K562 (cell line): Measurements from ENCODE around the gene FAM217B. TPM values are rescaled to one million over a fixed set of nuclear protein-coding genes. Genes with fewer than 3 reads are reported as not detected.

ENCODE experiments used
- ATAC-seq: fragments of 200-7000 bp; cut with Tn5 transposase; 3 replicates; pipeline ENCODE4 v1.9.1; 2020; ENCODE audit warnings: moderate library complexity
- BruUV-seq: library from RNA; stranded (reverse); fragments of 400-500 nt; replicated peaks from 2 replicates; lab custom pipeline; 2021; lab: Mats Ljungman, UMichigan
- CTCF ChIA-PET: fragments of 300-600 bp; formaldehyde crosslinking; extraction: SDS; loops from one replicate; lab custom pipeline; 2021; ENCODE audit warnings: low intra/inter-chr PET ratio; lab: Yijun Ruan, JAX
- POLR2A ChIA-PET: fragments of 300-600, 350-650 bp; sonication (Branson Sonifier 250); formaldehyde crosslinking; extraction: SDS; loops from one replicate; lab custom pipeline; 2021; ENCODE audit warnings: antibody characterized with exemption, inconsistent platforms; lab: Yijun Ruan, JAX
- DNase-seq, 4 experiments: peaks; one replicate each; pipeline versions ENCODE4 v3.0.0 to v3.0.0-alpha.2; 2011 to 2018; ENCODE audit warnings: low spot score in 3 of 4, mixed read lengths in 3 of 4; ENCODE audit errors: extremely low read depth in 1 of 4
- FAIRE-seq: peaks from 2 replicates; lab custom pipeline; 2011; peaks lifted over from hg19 to GRCh38; lab: Jason Lieb, UNC
- H2AFZ ChIP-seq: 2 replicates; pipeline ENCODE4 v1.6.0; 2011; ENCODE audit warnings: low read depth, low read length, control low read depth, inconsistent platforms
- H3K27ac ChIP-seq: fragments of 200-600 bp; 3 replicates; pipeline ENCODE4 v1.8.0; 2011; ENCODE audit warnings: low read depth, mild to moderate bottlenecking, control low read depth, inconsistent platforms, low read length, moderate library complexity, mixed read lengths; ENCODE audit errors: extremely low read depth
- H3K27me3 ChIP-seq, 2 experiments: fragments of 300-600 bp in 1 of 2; 2 replicates in 1 of 2; 3 replicates in 1 of 2; pipeline versions ENCODE4 v1.6.0 to v1.8.0; 2011; ENCODE audit warnings: inconsistent platforms in 2 of 2, low read length in 2 of 2, mild to moderate bottlenecking in 1 of 2, mixed read lengths in 1 of 2, moderate library complexity in 1 of 2; ENCODE audit not compliant: control insufficient read depth in 2 of 2, insufficient read depth in 2 of 2
- H3K36me3 ChIP-seq: fragments of 300-600 bp; 3 replicates; pipeline ENCODE4 v1.8.0; 2011; ENCODE audit warnings: mild to moderate bottlenecking, low read length, inconsistent platforms; ENCODE audit not compliant: control insufficient read depth, insufficient read depth
- H3K4me1 ChIP-seq, 2 experiments: fragments of 200-600 bp in 1 of 2; replicated peaks in 1 of 2; 2 replicates in 1 of 2; 3 replicates in 1 of 2; pipeline versions ENCODE4 v1.5.1 to v1.8.0; 2011; ENCODE audit warnings: inconsistent platforms in 2 of 2, low read length in 2 of 2, mild to moderate bottlenecking in 1 of 2, mixed read lengths in 1 of 2, moderate library complexity in 1 of 2; ENCODE audit not compliant: control insufficient read depth in 2 of 2, insufficient read depth in 2 of 2
- H3K4me2 ChIP-seq: 2 replicates; pipeline ENCODE4 v1.6.1; 2011; ENCODE audit warnings: low read length, control low read depth, inconsistent platforms, mixed read lengths; ENCODE audit not compliant: insufficient read depth
- H3K4me3 ChIP-seq: fragments of 200-600 bp; sonication (generic), shearing (Covaris generic); 2 replicates; pipeline ENCODE4 v1.5.1; 2016; ENCODE audit warnings: control low read depth, inconsistent platforms
- H3K79me2 ChIP-seq: fragments of 200-600 bp; 3 replicates; pipeline ENCODE4 v1.8.0; 2011; ENCODE audit warnings: low read length, inconsistent platforms; ENCODE audit not compliant: control insufficient read depth, insufficient read depth
- H3K9ac ChIP-seq, 2 experiments: 2 replicates each; pipeline versions ENCODE4 v1.6.0 to v1.6.1; 2011; ENCODE audit warnings: low read depth in 2 of 2, low read length in 2 of 2, control low read depth in 1 of 2, inconsistent platforms in 1 of 2, mild to moderate bottlenecking in 1 of 2, mixed read lengths in 1 of 2; ENCODE audit not compliant: insufficient read depth in 1 of 2
- H3K9me1 ChIP-seq: one replicate; pipeline ENCODE4 v1.6.0; 2011; ENCODE audit warnings: inconsistent platforms, mild to moderate bottlenecking, low read length, moderate library complexity; ENCODE audit not compliant: control insufficient read depth, insufficient read depth
- H3K9me3 ChIP-seq: replicated peaks from 2 replicates; pipeline ENCODE4 v1.5.1; 2011; ENCODE audit warnings: low read depth, low read length, inconsistent platforms; ENCODE audit not compliant: control insufficient read depth, insufficient read depth
- H4K20me1 ChIP-seq: replicated peaks from 2 replicates; pipeline ENCODE4 v1.6.1; 2011; ENCODE audit warnings: low read length, inconsistent platforms, mixed read lengths; ENCODE audit not compliant: control insufficient read depth, insufficient read depth
- CBX8 ChIP-seq: fragments of 200-600 bp; sonication (generic); IDR thresholded peaks from 2 replicates; pipeline ENCODE4 v1.6.1; 2012; ENCODE audit warnings: borderline replicate concordance, mixed run types, low read depth, mild to moderate bottlenecking, moderate library complexity, mixed read lengths, low read length, control low read depth, inconsistent platforms; ENCODE audit not compliant: poor library complexity, severe bottlenecking; ENCODE audit errors: extremely low read depth
- EP400 ChIP-seq: fragments of 450-650 bp; IDR thresholded peaks from 2 replicates; pipeline ENCODE4 v1.6.1; 2017; ENCODE audit warnings: antibody characterized with exemption, mild to moderate bottlenecking, moderate library complexity
- GTF2A2 ChIP-seq: IDR thresholded peaks from 2 replicates; pipeline ENCODE4 v1.6.1; 2016; ENCODE audit warnings: mild to moderate bottlenecking, missing genetic modification characterization, missing compliant biosample characterization
- HNRNPL ChIP-seq: fragments of 200-400 bp; formaldehyde crosslinking; IDR thresholded peaks from 2 replicates; pipeline ENCODE4 v1.6.1; 2017; ENCODE audit warnings: low read depth, mild to moderate bottlenecking, low read length
- NKRF ChIP-seq: fragments of 450-650 bp; IDR thresholded peaks from 2 replicates; pipeline ENCODE4 v1.6.1; 2016; ENCODE audit warnings: borderline replicate concordance
- THAP7 ChIP-seq: fragments of 250-450 bp; sonication (Bioruptor Pico); IDR thresholded peaks from 2 replicates; pipeline ENCODE4 v1.5.0; 2021
- UBTF ChIP-seq, 2 experiments: IDR thresholded peaks; 2 replicates each; pipeline ENCODE4 v1.6.1; 2012; ENCODE audit warnings: improper control_type of control experiment in 2 of 2, low read depth in 2 of 2, low read length in 2 of 2, borderline replicate concordance in 1 of 2
- ZNF232 ChIP-seq: sonication (generic); formaldehyde crosslinking; IDR thresholded peaks from 2 replicates; pipeline ENCODE4 v1.8.0; 2022; ENCODE audit warnings: mild to moderate bottlenecking, missing genetic modification reagents
- ZNF764 ChIP-seq: fragments of 250-450 bp; sonication (Bioruptor Pico); IDR thresholded peaks from 2 replicates; pipeline ENCODE4 v1.4.0; 2020; ENCODE audit warnings: low read depth, mild to moderate bottlenecking, moderate library complexity
- WGBS: fragments of 100-300 bp; shearing (Covaris generic); methylation state at CpG from one replicate; pipeline ENCODE4 v1.1.6; 2016; ENCODE audit warnings: low coverage, mixed read lengths; ENCODE audit not compliant: insufficient coverage; ENCODE audit errors: missing lambda C conversion rate; 5-methylcytosine and 5-hydroxymethylcytosine counted together
- in situ Hi-C: fragments of 300-500 bp; cut with MboI; formaldehyde crosslinking; loops from 4 replicates; pipeline ENCODE4 v1.15.0; 2018; ENCODE audit warnings: inconsistent platforms, mixed read lengths
- intact Hi-C: fragments of 100-400 bp; cut with micrococcal nuclease; formaldehyde crosslinking; loops from 2 replicates; pipeline ENCODE4 v1.14.2; 2022
- polyA plus RNA-seq, 8 experiments: library from polyadenylated mRNA; depleted of rRNA in 4 of 8; stranded (reverse) in 5 of 8; unstranded in 3 of 8; fragments of >200 nt; fragmentation: Nextera tagmentation in 2 of 8; fragmentation: Illumina TruSeq in 1 of 8; extraction: Ambion mirVana in 2 of 8; extraction: Trizol in 1 of 8; gene quantifications; 2 replicates each; pipeline versions ENCODE4 v1.2.1 to v1.2.3, GENCODE V29; 2011 to 2014; ENCODE audit warnings: inconsistent platforms in 1 of 8, missing spikeins in 1 of 8
- total RNA-seq, 7 experiments: library from RNA; depleted of rRNA in 6 of 7; stranded (reverse); fragments of >200 nt in 6 of 7; fragmentation: Illumina TruSeq in 2 of 7; extraction: Trizol in 2 of 7; gene quantifications; 2 replicates each; pipeline versions ENCODE4 v1.2.1 to v1.2.3, GENCODE V29; 2011 to 2021; ENCODE audit warnings: low replicate concordance in 1 of 7

FAM217B gene
- total and polyA plus RNA-seq, 9 of the 15 experiments (the other 6 are each of a cell fraction or from before 2014, with no cell fraction given): 4.8 to 11.4 (median 6.9) TPM

GRCh38 chr20:59945731-59946130 is 5.5 kb downstream of the FAM217B start:
- ATAC-seq (no peak), DNase-seq (no peak), FAIRE-seq (no peak)
- Histone ChIP-seq H3K9me3 (no peaks in the 10 kb centered on the region), H3K36me3 (peaks cover 30% of the 10 kb centered on the region; the same call in 1 of the 3 replicates), H2AFZ (no peak overlapping the region), H3K9me1 (no peaks in the 10 kb centered on the region), H3K9ac (no peak overlapping the region), H3K27me3 (no peaks in the 10 kb centered on the region), H3K4me2 (no peak overlapping the region), H3K79me2 (peaks cover 12% of the 10 kb centered on the region), H4K20me1 (no peaks in the 10 kb centered on the region), H3K27ac (no peak overlapping the region), H3K4me3 (no peak overlapping the region), H3K4me1 (peaks cover 0 to 18% of the 10 kb centered on the region in 2 experiments; a peak in 2 of 5 replicates)
- BruUV-seq: no TSS peak
- intact Hi-C loops (no loop called here), in situ Hi-C loops (no loop called here)
- WGBS: 77% methylated on average over 2 of the region's 2 CpGs
- TF ChIP-seq CBX8: no peak
- TF ChIP-seq ZNF232 (CRISPR knock-in tag): no peak
- no peak for TF ChIP-seq THAP7 (CRISPR knock-in tag)
- no peak for TF ChIP-seq HNRNPL
- TF ChIP-seq UBTF (IDR thresholded peaks at IDR 0.05; ENCODE audit: borderline replicate concordance in 1 of 2, low read depth in 2 of 2, low read length in 2 of 2): no peak
- TF ChIP-seq EP400: no peak
- TF ChIP-seq GTF2A2: no peak
- TF ChIP-seq NKRF: no peak
- TF ChIP-seq ZNF764: no peak
- CTCF ChIA-PET: interaction anchor here (0.6 kb wide), 1 partner anchor 1175 kb away, joined by 3 read pairs; no protein-coding TSS in a partner anchor
- POLR2A ChIA-PET: interaction anchor here (0.7 kb wide), 1 partner anchor 1321 kb away, joined by 6 read pairs; no protein-coding TSS in a partner anchor
